Right hindlimb (tissue), 1 donor: ENCODE data around the gene CPE.

ENCODE experiments used
- DNase-seq: peaks from one replicate; pipeline ENCODE4 v3.0.0-alpha.2; 2018

CPE gene

DNA sequence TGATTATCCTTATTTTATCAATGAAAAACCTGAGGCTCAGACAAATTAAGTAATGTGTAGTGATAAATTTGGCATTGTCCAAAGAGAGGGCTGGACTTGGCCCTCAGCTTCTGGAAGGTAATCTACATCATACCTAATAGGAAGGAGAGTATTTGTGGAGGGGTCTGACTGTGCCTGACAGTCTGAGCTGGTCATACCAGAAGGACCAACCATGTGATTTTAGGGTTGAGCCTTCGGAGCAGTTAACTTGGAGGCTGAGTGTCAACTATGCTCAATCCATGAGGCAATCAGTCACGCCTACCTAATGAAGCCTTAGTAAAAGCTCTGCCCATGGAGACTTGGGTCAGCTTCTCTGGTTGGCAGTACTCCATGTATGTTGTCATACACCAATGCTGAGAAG is 136.4 kb downstream of the CPE start:
- no peak for DNase-seq

DNA sequence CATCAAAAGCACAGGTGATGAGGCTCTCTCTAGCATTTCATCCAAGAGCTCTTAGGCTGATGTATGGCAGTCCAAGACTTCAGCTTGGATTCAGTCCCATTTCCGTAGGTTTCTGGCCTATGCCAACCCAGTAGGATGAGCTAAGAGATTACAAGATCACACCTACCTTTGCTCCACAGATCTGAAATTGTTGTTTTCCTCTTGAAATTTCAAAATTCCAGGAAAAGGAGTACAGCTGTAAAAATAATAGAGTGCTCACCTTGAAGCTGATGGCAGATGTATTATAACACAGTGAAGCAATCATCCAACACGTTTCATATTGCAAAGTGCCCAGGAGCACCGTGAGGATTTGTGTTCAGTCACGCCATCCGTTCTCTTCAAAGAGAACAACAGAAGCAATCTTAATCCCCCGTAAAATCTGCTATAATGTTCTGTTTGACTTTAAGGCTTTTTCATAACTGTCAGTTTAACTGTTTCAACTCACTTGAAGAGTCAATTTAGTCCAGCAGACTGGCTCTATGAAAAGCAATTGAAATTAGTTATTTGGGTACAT is 137.5 kb downstream of the CPE start:
- no peak for DNase-seq

DNA sequence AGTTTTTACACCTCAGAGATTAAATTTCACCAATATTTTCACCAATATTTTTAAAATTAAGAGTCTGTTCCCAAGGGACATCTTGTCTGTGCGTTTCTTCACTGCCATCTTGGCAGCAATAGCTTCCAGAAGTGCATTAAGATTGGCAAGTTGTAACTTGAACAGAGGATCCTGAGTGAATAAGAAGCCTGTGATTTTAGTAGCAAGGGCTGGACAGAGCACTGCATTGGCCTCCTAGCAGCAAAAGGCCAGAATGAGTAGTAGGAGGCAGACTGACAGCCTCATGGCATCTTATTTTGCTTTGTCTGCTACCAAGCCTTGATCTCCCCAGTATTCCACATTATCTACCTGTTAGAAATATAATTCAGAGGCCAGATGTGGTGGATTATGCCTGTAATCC is 138.4 kb downstream of the CPE start:
- DNase-seq: no peak

DNA sequence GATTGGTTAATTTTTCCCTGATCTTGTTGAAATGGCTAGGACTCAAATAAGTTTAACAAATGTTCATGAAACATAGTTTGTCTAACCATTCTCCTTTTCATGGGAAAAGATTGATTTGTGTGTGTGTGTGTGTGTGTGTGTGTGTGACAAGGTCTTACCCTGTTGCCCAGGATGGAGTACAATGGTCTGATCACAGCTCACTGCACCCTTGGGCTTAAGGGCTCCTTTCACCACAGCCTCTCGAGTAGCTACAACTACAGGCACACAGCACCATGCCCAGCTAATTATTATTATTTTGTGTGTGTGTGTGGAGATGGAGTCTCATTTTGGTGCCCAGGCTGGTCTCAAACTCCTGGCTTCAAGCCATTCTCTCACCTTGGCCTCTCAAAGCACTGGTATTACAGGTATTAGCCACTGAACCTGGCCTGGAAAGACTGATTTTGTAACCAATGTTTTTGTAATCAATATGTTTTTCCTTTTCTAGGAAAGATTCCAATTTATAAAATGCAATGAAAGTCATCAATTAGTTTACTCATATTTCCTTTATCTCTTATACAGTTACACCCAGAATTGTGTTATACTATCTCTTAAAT is 139.3 kb downstream of the CPE start:
- no peak for DNase-seq

DNA sequence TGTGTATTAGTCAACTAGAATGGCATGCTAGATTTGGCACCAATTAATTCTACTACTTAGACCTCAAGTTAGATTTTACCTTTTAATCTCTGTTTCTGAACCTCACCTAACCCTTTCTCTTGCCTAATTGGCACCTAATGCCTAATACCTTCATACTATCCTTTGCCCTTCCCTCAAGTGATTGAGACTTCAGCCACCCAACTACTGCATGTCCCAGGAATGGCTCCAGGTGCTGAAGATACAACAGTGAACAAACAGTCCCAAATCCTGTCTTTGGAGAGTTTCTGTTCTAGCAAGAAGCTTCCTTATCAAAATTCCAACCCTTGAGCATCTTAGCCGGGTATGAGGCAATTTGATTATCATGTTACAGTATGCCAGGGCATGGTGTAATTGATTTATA is 139.9 kb downstream of the CPE start:
- DNase-seq: no peak

DNA sequence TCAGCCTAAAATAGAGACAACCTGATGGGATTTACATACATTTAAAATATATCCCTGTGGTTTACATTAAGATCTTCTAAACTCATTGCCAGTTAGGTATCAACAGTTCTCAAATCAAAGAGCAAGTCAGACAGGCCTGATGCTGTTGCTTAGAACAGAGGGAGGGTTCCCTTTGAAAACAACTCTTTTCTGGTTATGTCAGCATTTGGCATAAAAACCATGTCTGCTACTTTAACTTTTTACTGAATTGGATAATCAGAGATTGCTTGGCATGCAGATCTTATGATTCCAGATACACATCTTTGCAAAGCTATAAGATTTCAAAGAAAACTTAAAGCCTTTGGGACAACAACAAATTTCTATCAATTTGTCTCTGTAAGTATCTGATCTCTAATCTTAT is 140.8 kb downstream of the CPE start:
- no peak for DNase-seq

DNA sequence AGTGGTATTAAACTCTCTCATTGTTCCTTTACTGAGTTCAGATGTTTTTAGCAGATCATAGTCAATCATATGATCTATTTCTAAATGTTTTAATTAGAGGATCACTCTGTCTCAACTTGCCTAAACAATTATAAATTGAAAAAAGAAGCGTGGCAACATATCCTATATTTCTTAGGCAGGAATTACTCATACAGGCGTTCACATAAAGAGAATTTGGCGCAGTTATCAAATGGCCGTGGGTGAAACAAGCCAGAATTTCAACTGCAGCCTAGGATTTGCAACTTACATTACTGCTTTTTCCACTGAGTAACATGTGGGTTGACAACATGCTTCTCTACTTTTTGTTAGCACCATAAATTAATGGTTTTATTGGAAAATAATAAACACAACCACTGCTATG is 141.3 kb downstream of the CPE start:
- DNase-seq: no peak

DNA sequence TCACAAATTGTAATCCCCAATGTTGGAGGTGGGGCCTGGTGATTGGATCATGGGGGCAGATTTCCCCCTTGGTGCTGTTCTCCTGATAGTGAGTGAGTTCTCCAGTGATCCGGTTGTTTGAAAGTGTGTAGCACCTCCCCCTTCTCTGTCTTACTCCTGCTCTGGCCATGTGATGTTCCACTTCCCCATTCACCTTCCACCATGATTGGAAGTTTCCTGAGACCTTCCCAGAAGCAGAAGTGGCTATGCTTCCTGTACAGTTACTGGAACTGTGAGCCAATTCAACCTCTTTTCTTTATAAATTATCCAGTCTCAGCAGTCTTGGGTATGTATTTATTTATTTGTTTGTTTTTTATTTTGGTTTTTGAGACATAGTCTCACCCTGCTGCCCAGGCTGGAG is 143.2 kb downstream of the CPE start:
- no peak for DNase-seq

DNA sequence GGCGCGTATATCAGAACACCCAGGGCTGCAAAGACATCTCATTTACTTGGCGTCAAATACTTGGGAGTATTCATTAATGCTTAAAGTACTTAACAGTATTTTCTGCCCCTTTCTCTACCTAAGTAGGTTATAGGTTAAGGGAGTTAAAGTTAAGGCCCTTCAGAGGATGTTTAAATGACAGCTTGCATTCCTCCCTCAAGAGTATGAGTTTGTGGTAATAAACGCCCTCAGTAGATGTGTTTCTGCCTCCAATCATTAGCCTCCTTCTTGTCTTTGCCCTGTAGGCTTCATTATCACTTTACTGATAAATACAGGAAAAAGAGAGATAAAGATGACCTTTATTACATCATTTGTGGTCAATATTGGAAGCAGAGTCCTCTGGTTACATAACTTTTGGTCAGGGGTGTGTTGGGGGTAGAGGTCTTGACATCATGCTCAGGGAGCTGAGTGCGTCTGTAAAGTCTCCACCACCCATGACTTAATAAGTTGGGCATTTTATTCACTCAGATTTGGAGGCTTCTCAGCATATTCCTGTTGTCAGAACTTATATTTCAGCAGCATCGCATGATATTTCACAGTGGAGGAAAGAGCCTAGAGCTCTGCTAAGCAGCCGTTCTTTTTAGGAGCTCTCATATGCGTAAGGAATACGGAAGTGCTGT is 145.9 kb downstream of the CPE start:
- DNase-seq: no peak

DNA sequence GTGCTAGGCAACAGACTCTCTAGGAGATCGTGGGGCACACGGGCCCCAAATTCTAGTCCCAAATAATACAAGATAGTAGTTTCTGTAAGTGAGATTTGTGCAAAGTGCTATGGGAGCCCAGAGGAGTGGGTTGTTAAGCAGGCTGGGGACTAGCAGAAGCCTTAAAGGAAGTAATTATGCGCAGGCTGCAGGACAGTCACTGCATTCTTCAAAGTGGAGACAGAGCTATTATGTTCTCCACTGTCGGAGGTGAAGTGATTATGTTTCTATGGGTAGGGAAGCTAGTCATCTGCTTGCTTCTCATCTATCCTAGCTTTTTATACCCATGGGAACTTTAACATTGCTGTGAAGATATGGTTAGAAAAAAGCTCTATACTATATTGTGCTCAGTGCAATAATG is 154.2 kb downstream of the CPE start:
- no peak for DNase-seq

DNA sequence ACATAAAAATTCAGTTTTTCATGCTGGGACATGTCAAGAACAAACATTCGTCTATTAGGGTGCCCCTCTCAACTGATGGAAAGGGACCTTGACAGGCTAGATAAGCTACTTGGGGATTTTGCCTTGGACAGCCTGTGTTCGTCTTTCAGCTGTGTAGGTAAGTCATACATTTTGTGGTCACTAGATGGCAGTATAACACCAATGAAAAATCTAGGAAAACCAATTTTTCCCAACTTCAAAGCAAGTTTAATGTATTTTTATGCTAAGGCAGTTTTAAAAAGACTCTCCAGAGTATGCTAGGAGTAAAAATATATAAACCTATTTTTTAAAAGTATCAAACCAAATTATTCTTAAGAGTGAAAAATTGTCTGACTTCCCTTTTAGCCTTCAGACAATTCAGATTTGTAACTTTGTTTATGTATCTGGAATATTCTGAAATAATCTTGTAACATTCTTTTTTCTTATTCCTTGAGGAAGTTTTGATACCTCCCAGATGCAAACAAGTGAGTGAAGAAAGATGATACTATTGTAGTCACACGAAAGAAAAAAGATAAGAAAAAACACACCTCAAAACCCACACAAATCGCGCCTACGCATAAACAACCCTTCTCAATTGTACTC is 158.3 kb downstream of the CPE start:
- DNase-seq: no peak

DNA sequence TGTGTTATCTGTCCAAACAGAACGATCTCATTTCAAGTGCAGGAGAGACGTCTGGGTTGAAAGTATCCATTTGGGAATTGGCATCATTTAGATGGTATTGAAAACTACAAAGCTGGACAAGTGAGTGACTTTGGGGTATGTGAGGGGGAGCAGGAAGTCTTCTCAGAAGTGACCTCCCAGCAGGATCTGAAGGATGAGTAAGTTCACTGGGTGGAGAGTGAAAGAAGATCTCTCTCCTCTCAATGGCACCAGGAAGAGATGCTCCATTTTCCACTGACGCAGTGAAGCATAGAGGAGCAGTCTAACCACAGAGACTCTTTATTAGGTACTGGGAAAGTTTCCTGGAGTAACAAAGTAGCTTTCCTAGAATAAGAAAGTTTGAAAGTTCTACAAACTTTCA is 161.0 kb downstream of the CPE start:
- DNase-seq: no peak

DNA sequence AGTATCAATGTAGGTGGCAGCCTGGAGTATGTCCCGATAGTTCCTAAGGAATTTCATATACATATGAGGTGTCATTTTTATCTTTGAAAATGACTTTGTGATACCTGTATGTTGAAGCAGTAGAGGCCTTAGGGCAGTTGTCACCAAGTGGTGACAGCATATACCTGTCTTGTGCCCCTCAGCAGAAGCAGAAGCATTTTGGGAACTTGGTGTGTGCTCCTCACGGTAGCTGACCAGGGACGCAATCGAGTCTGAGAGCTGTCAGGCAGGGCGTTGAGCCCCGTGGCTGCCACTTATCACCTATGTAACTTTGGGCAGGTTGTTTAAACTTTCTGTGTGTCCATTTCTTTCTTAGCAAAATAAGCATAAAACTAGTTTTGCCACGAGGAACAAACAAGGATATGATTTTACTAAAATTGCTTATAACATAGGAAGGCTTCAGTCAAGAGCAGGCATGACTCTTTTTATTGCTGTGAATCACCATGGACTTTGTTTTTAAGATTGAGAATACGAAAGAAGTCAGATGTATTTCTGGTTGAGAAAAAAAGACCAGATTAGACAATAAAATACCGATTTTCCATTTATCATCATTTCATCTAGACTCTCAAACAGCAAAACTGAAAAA is 161.5 kb downstream of the CPE start:
- no peak for DNase-seq

DNA sequence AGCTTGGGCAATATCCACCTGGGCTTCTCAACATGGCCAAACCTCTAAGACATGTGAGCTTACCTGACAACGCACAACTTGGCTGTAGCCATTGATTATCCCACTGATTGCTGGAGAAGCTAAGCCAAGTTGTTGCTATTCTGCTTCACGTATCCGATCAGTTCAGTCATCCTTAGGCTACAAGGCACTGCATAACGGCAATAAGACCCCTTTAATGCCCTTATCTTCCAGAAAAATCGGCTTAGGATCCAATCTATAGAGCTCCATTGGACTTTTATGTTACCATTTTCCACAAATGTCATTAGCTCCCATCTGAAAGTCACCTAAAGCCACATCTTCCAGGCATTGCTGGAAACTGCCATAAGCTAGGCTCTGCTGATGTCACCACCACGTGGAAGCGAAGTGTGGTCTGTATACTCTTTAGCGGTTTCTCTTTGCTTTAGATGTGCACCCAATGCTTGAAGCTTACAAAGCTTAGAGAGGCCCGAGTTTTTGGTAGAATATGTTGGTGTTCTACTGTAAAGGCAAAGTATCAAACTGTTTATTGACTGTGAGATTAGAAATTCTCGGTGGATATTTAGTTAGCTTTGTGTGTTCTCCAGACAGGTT is 163.1 kb downstream of the CPE start:
- DNase-seq: no peak

DNA sequence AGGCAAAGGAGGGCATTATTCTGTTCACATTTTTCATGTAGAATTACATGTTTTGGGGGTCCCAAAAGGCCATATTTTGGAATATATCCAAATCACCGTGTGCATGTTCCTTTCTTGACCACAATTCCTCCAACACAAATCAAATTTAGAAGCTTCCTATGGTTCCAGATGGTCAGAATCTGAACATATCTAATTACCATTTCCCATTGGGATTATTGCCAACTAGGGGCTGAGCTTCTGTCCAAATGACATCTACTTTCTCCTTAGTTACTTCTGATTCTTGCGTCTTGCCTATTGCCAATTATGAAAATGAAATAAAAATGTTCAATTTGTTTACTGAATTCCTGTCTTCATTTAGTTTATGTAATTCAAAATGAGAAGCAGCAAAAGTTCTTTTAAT is 163.7 kb downstream of the CPE start:
- DNase-seq: no peak
